Right kidney (tissue), 1 donor: ENCODE data around the gene TBX2.

Source experiments
- DNase-seq: peaks from one replicate; pipeline ENCODE4 v3.0.0-alpha.2; 2016

Gene TBX2

DNA sequence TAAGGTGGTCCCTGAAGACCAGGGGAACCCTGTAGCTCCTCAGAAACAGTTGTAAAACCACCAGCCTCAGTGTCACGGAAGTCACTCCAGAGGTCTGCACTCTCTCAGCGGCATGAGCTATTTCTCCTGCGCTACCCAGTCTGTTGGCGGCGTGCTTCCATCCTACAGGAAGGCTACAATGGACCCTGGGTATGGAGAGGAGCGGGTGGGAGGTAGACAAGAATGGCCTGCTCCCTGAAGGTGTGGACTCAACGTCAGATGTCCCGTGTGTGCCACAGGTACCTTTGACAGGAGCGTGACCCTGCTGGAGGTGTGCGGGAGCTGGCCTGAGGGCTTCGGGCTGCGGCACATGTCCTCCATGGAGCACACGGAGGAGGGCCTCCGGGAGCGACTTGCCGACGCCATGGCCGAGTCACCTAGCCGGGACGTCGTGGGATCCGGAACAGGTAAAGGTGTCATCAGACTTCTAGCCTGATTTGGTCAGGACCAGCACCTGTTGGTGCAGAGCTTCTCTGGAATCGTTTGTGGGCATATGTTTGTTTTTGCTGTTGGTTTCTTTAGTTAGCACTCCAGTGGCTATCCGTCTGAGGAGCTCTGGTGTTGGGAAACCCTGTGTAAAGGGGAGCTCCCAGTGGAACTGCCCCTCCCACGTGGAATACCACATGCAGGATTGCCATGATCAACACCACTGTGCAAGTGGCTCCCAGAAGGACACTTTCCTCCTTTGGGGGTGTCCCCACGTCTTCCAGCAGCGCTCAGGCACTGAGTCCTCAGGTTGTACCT lies 31.4 kb upstream of the TBX2 start:
- no peak for DNase-seq

DNA sequence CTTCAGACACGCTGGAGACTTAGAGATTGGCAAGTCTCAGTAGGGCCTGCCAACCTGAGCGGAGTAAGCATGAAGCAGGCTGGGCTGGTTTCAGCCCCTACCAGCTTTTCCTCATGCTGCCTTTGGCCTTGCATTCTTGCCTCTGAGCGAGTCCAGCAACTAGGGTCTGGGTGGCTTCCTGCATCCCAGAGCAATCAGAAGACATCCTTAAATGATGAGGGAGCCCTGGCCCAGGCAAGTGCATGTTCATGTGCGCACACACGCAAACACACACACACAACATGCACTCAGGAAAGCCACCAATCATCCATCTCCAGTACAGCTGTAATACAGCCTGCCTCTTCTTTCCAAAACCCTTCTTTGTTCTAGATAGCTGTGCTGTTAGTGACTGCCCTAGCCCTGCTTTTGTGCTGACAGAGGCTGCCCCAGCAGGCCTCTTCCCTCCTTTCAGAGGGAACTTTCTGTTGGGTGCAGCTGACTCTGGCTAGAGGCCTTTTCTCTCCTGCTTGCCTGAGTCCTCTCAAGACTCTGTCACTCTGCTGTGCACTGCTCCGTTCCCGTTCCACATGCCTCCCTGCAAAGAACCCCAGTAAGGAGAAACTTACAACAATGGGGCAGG lies 30.7 kb upstream of the TBX2 start:
- DNase-seq: no peak

- DNase-seq: no peak
Measured at GRCh38 chr17:61369751-61370150, 29.9 kb upstream of the TBX2 start.

- no peak for DNase-seq
Measured at GRCh38 chr17:61371179-61371578, 28.5 kb upstream of the TBX2 start.

- DNase-seq: no peak
Measured at GRCh38 chr17:61371606-61372005, 28.0 kb upstream of the TBX2 start.

DNA sequence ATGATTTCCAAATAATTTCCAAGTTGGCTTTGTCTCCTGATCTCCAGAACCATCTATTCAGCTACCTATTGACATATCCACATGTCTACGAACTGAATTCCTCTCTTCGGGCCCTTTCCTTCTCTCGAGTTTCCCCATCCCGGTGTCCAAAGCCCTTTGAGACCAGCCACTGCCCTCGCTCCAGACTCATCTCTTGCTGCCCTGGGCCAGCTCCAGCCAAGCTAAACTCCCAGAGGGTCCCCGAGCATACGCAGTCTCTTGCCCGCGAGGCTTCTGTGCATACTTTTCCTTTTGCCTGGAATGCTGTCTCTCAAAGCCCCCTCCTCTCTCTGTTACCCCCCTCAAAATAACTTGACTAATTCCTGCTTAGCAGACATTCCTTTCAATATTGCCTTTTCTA lies 27.2 kb upstream of the TBX2 start:
- DNase-seq: no peak

DNA sequence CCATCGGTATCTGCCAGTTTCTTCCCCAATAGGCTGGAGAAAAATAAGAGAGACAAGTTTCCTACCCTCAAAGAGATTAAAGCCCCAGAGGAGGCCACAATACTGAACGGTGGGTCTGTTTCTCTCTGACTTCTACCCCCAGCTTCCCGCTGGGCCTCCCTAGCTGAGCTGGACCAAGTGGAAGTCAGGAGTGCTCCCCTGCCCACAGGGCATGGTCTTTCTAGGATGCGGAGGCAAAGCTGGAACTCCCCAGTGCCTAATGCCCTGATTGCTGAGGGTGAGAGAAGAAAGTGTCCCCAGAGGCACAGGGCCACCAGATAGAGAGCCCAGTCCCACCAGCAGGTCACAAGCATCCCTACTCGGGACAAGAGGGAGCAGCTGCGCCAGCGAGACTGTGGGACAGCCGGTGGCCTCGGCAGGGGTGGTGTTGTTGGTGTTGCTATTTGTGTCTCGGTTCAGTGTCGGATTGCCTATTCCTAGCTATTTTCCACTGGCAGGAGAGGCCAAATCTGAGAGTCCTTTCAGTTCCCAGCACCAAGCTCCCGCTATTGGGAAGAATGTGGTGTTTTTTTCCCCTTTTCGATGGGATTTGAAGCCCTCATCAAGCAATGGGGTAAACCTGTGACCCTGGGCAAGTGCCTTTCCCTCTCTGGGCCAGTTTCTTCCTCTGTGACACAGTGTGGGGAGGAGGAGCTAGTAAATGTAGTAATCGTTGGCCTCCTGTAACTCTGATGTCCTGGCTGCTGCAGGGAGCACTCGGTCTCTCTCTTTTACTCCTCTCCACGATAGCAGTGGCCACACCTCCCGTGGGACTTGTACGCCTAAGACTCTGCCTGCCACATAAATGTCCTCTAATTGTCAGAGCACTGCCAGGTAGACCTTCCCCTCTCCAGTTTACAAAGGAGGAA lies 22.5 kb upstream of the TBX2 start:
- no peak for DNase-seq

- no peak for DNase-seq
Measured at GRCh38 chr17:61378658-61379456, 20.8 kb upstream of the TBX2 start.

- no peak for DNase-seq
Measured at GRCh38 chr17:61379457-61380216, 20.0 kb upstream of the TBX2 start.

GRCh38 chr17:61380217-61380835 lies 19.3 kb upstream of the TBX2 start:
- no peak for DNase-seq

- DNase-seq: no peak
Measured at GRCh38 chr17:61380836-61381525, 18.7 kb upstream of the TBX2 start.

DNA sequence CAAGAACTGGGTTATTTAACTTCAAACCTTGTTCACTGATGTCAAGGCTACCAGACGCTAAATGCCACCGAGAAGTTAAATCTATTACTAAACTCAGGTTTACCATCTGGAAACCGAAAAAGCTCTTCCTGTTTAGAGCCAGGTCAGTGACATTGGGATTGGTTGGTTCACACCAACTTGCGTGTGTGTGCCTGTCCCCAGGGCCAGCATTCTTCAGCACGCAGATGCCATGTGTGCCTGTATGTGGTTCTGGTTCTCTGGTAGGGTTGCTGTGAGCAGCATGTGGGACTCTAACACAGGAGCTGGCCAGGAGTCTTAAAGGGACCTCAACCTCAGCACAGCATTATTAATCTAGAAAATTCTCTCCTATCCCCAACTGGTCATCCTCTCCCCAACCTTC lies 18.1 kb upstream of the TBX2 start:
- DNase-seq: no peak

DNA sequence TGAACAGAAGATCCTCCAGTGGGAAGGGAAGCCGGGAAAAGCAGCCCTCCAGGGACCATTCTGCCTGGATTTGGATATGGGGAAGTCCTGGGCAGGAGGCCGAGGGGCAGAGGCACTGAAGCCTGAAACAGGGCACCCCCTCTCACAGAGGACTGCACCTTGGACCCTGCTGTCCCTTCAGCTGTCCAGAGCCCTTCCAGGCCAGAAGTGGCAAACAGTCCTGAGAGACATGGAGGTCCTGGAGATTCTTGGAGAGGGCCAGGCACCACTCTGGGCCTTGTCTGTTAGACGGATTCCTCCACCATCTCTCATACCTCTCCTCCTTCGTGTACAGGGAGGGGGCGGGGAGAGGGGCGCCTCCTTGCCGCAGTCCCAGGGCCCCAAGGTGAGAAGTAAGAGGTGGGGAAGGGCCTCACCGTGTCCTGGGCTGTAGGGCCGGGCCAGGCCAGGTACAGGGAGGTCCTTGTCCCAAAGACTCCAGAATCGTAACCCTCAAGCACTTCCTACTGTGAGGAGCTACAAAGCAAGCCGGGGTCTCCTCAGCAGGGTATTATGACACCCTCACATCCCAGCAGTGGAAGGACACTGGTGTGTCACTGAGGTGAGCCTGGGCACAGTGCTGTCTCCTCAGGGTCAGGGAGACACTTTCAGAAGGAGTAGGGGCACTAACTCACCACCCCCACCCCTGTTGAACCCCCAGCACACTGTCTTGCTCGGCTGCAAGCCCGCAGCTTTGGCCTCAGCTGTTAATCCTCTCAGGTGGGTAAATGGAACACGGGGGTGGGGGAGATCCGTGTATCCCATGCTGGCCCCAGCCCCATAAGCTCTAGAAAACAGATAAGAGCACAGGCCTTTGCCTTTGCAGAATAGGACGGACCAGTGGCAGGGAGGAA lies 16.6 kb upstream of the TBX2 start:
- no peak for DNase-seq

DNA sequence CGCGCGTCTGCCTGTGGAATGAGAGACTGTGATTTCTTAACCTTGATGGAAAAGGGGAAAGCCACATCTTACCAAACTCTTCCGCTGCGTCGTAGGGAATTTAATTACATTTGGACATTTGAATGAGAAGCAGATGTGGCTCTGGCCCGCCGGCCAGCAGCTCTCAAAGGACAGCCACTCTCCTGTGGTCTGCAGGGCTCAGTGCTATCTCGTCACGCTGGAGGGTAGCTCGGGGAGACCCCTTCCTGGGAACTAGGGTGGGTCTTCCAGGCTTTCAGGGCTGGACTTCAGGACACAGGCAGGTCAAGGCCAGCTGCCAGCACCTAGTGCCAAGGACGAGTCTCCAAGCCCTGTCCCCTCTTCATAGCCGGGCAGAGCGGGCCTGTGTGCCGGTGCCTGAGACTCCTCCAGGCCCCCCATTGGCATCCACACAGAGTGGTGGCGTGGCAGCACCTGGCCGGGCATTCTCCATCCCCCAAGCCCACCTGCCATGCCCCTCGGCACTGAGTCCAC lies 15.9 kb upstream of the TBX2 start:
- DNase-seq: no peak

- no peak for DNase-seq
Measured at GRCh38 chr17:61384354-61384691, 15.3 kb upstream of the TBX2 start.

- no peak for DNase-seq
Measured at GRCh38 chr17:61384692-61385576, 14.7 kb upstream of the TBX2 start.

DNA sequence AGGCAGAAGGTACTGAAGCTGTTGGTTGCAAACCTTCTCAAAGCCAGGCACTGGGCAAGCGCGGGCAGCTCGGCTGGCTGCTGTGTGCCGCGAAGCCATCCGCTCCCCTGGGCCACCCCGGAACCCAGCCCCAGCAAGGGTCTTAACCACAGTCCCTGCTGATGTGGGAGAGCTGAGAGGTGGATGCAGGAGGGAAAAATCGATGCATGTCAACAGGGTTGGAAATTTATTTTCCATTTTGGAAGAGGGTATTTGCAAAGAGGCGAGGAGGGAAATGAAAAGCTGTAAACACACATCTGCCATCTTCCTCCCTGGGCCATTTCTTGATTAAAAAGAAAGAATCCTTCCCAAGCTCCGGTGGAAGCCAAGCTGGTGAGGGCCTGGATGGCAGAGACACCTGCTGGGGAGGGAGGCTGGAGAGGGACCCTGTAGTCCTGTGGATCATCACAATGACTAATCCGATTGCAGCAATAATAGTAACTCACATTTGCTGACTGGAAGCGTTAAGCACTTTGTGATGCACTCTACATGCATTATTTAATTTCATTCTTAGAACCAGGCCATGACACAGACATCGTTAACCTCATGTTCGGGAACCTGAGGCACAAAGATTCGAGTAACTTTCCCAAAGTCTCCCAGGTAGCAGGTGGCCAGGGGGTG lies 13.9 kb upstream of the TBX2 start:
- no peak for DNase-seq

DNA sequence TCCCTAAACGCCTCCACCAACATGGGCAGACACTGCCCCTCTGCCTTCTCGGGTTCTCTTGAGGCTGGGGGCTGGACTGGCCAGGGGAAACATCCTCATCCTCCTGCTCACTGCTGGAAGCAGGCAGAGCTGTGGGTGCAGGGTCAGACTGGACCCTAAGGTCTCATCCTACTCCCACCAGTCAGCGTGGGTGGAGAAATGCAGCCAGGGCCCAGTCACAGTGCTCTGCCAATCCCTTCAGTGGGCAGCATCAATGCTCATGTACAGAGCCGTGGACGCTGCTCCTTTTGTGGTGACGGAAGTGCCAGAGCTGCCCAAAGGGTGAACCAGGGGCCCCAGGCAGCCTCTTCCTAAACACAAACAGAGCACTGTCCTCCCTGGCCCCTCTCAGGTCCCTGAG lies 13.4 kb upstream of the TBX2 start:
- no peak for DNase-seq
